Renal pelvis (tissue), 3 donors: ENCODE measurements around the gene KIF2A. TPM values are rescaled to one million over a fixed set of nuclear protein-coding genes. Genes with fewer than 3 reads are reported as not detected.

Source experiments
- polyA plus RNA-seq, 3 donors: library from polyadenylated mRNA; unstranded; fragments of 120-200 nt; gene quantifications; one replicate each; pipeline ENCODE4 v1.2.1, GENCODE V29; 2013; ENCODE audit not compliant: insufficient read length in 3 of 3

The KIF2A gene
- polyA plus RNA-seq, 3 donors: 47.5 to 49.6 (median 48.0) TPM

Other genes with a start within 250 kb of the KIF2A start
- gene DIMT1, start 97.7 kb downstream of the KIF2A start, polyA plus RNA-seq: 10 to 100 TPM; 29.4 to 35.8 (median 32.8) TPM
- gene IPO11, start 106.6 kb downstream of the KIF2A start, polyA plus RNA-seq: 10 to 100 TPM; 34.2 to 35.4 (median 34.9) TPM